Transverse colon (tissue), 4 donors: Measurements from ENCODE around the gene MUC22.

Source experiments
- CTCF ChIP-seq, 5 experiments: fragments of 200-600 bp in 3 of 5; fragments of 450-650 bp in 2 of 5; sonication (generic) in 3 of 5; IDR thresholded peaks; 1 replicate in 2 of 5; 2 replicates in 3 of 5; pipeline ENCODE4 v1.5.1; 2016 to 2017; ENCODE audit warnings: antibody characterized with exemption in 5 of 5, inconsistent platforms in 3 of 5, mild to moderate bottlenecking in 2 of 5, moderate library complexity in 1 of 5
- EP300 ChIP-seq: sonication (generic); formaldehyde crosslinking; IDR thresholded peaks from one replicate; pipeline ENCODE4 v1.6.1; 2017; ENCODE audit warnings: antibody characterized with exemption, low read depth
- POLR2A ChIP-seq: fragments of 450-650 bp; IDR thresholded peaks from one replicate; pipeline ENCODE4 v1.6.1; 2016; ENCODE audit warnings: antibody characterized with exemption, mild to moderate bottlenecking, moderate library complexity
- POLR2AphosphoS5 ChIP-seq, 3 donors: sonication (generic); formaldehyde crosslinking; IDR thresholded peaks; one replicate each; pipeline ENCODE4 v1.6.1; 2016; ENCODE audit warnings: antibody characterized with exemption in 3 of 3

GRCh38 chr6:31002471-31002870 is 7.8 kb upstream of the MUC22 start:
- TF ChIP-seq POLR2A (no peak), CTCF (IDR thresholded peaks at IDR 0.05) (no peak), POLR2AphosphoS5 (IDR thresholded peaks at IDR 0.05) (no peak), EP300 (no peak)
